ENCODE measurements around the gene ERICH4.

DNA sequence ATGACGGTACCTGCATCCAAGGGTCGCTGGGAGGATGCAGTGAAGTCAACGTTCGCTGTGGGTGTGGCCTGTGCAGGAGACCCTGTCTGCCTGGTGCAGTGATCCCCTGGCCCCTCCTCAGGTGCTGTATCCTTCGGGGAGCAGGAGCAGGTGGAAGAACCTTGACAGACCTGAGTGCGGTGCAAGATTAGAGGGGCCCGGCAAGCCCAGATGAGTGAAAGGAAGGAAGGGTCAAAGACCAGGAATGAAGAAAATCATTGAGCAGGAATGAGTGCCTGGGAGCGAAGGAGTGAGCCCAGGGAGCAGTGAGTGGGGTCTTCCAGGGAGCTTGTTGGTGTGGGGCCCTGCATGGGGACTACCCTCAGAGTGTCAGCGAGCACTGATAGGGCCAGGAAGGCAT is 28.5 kb upstream of the ERICH4 start:
- TF ChIP-seq, protein P1, sequence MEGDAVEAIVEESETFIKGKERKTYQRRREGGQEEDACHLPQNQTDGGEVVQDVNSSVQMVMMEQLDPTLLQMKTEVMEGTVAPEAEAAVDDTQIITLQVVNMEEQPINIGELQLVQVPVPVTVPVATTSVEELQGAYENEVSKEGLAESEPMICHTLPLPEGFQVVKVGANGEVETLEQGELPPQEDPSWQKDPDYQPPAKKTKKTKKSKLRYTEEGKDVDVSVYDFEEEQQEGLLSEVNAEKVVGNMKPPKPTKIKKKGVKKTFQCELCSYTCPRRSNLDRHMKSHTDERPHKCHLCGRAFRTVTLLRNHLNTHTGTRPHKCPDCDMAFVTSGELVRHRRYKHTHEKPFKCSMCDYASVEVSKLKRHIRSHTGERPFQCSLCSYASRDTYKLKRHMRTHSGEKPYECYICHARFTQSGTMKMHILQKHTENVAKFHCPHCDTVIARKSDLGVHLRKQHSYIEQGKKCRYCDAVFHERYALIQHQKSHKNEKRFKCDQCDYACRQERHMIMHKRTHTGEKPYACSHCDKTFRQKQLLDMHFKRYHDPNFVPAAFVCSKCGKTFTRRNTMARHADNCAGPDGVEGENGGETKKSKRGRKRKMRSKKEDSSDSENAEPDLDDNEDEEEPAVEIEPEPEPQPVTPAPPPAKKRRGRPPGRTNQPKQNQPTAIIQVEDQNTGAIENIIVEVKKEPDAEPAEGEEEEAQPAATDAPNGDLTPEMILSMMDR (IDR thresholded peaks at IDR 0.05), result no peak
- no peak for TF ChIP-seq POLR2A (IDR thresholded peaks at IDR 0.05)
